ENCODE data around the gene FGD3.

- TF ChIP-seq POLR2AphosphoS5 (IDR thresholded peaks at IDR 0.05; ENCODE audit: borderline replicate concordance, low read depth, low read length) (no peak), EZH2 (IDR thresholded peaks at IDR 0.05) (no peak)
Measured at GRCh38 chr9:93025736-93026135, 78.4 kb downstream of the FGD3 start.
